HG02840 (cell line): ENCODE measurements around the gene IPO9.

ENCODE experiments used
- ATAC-seq: cut with Tn5 transposase; IDR thresholded peaks from one replicate; pipeline ENCODE4 v1.9.1; 2021; ENCODE audit warnings: mild to moderate bottlenecking, moderate library complexity, moderate number of reproducible peaks; ENCODE audit not compliant: unreplicated experiment, low FRiP score

Gene IPO9

GRCh38 chr1:201828820-201829774 lies at the start of gene IPO9:
TSS of gene IPO9 (plus strand) at chr1:201829157. CDS start at chr1:201829210, 53 bp downstream.
- peak; percentile 95 for ATAC-seq

GRCh38 chr1:201779351-201779880 lies 49.5 kb upstream of the IPO9 start:
- no peak for ATAC-seq

GRCh38 chr1:201780952-201781351 lies 48.0 kb upstream of the IPO9 start:
- ATAC-seq: no peak

- ATAC-seq: no peak
Measured at GRCh38 chr1:201781437-201781836, 47.5 kb upstream of the IPO9 start.

GRCh38 chr1:201782353-201782752 lies 46.6 kb upstream of the IPO9 start:
- ATAC-seq: no peak

GRCh38 chr1:201783058-201783457 lies 45.9 kb upstream of the IPO9 start:
- no peak for ATAC-seq

GRCh38 chr1:201783572-201783971 lies 45.4 kb upstream of the IPO9 start:
- no peak for ATAC-seq

GRCh38 chr1:201785291-201785690 lies 43.7 kb upstream of the IPO9 start:
- ATAC-seq: no peak

GRCh38 chr1:201786824-201787223 lies 42.1 kb upstream of the IPO9 start:
- ATAC-seq: no peak

- no peak for ATAC-seq
Measured at GRCh38 chr1:201788296-201788695, 40.7 kb upstream of the IPO9 start.

GRCh38 chr1:201789245-201789644 lies 39.7 kb upstream of the IPO9 start:
- ATAC-seq: no peak

GRCh38 chr1:201790261-201790660 lies 38.7 kb upstream of the IPO9 start:
- no peak for ATAC-seq

- no peak for ATAC-seq
Measured at GRCh38 chr1:201791051-201791778, 37.7 kb upstream of the IPO9 start.

- ATAC-seq: no peak
Measured at GRCh38 chr1:201791779-201792173, 37.2 kb upstream of the IPO9 start.

GRCh38 chr1:201792534-201793305 lies 36.2 kb upstream of the IPO9 start:
- no peak for ATAC-seq

GRCh38 chr1:201793306-201793925 lies 35.5 kb upstream of the IPO9 start:
- no peak for ATAC-seq

GRCh38 chr1:201795066-201795465 lies 33.9 kb upstream of the IPO9 start:
- ATAC-seq: no peak

GRCh38 chr1:201800246-201800645 lies 28.7 kb upstream of the IPO9 start:
- no peak for ATAC-seq

GRCh38 chr1:201806801-201807200 lies 22.2 kb upstream of the IPO9 start:
- ATAC-seq: no peak
